GM19099 (cell line): ENCODE results near the gene SPTLC1.
A peak's percentile ranks its signal among the peaks of the same experiment; 100 is the strongest.

Experiments used
- POLR2A ChIP-seq: IDR thresholded peaks from 3 replicates; pipeline ENCODE4 v1.6.1; 2011; ENCODE audit warnings: low read depth; ENCODE audit not compliant: insufficient read length; ENCODE audit errors: extremely low read depth

Gene SPTLC1, protein sequence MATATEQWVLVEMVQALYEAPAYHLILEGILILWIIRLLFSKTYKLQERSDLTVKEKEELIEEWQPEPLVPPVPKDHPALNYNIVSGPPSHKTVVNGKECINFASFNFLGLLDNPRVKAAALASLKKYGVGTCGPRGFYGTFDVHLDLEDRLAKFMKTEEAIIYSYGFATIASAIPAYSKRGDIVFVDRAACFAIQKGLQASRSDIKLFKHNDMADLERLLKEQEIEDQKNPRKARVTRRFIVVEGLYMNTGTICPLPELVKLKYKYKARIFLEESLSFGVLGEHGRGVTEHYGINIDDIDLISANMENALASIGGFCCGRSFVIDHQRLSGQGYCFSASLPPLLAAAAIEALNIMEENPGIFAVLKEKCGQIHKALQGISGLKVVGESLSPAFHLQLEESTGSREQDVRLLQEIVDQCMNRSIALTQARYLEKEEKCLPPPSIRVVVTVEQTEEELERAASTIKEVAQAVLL

GRCh38 chr9:92115071-92115858 lies at the start of gene SPTLC1:
Gene SPTLC1 (minus strand): TSS chr9:92115413. CDS start chr9:92115370, 43 bp downstream.
- TF ChIP-seq POLR2A, result peak; percentile 93

- TF ChIP-seq POLR2A, result no peak
Measured at GRCh38 chr9:92164975-92165374, 49.8 kb upstream of the SPTLC1 start.

- TF ChIP-seq POLR2A, result no peak
Measured at GRCh38 chr9:92164490-92164889, 49.3 kb upstream of the SPTLC1 start.

- no peak for TF ChIP-seq POLR2A
Measured at GRCh38 chr9:92163276-92163675, 48.1 kb upstream of the SPTLC1 start.

GRCh38 chr9:92160786-92161185 lies 45.6 kb upstream of the SPTLC1 start:
- TF ChIP-seq POLR2A, result no peak

DNA sequence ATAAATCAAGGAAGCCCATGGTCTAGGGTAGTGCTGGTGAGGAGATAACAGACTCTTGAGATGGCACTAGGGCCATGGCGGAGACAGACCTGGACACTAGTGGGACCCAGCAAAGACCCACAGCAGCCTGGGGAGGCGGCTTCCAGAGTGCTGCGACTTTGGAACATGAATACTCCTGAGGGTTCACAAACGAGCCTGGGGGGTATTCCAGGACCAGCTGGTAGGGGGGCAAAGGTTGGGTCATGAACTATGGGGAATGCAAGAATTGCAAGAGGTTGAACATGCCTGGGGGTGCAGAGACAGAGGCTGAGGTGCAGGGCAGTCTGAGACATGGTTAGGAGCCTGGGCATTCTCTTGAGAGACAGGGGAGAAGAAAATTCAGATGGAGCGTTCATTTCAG lies 43.8 kb upstream of the SPTLC1 start:
- no peak for TF ChIP-seq POLR2A

DNA sequence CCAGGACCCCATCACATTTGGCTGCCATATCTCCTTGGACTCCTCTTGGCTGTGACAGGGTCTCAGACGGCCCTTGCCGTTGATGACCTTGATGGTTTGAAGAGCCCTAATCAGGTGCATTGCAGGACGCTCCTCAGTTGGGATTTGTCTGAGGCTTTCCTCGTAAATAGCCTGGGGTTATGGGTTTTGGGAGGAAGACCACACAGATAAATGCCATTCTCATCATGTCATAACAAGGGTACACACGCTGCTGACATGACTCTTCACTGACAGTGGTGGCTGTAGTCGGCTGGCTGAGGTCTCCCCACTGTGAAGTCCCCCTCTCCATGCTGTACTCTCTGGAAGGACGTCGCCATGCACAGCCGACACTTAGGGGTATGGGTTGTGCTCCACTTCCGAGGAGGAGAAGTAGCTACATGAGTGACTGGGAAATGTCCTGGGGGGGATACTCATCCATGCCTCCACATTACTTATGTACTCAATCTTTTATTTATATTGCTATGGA lies 42.9 kb upstream of the SPTLC1 start:
- TF ChIP-seq POLR2A, result no peak

GRCh38 chr9:92155221-92155620 lies 40.0 kb upstream of the SPTLC1 start:
- no peak for TF ChIP-seq POLR2A

- TF ChIP-seq POLR2A, result no peak
Measured at GRCh38 chr9:92151691-92152393, 36.6 kb upstream of the SPTLC1 start.

DNA sequence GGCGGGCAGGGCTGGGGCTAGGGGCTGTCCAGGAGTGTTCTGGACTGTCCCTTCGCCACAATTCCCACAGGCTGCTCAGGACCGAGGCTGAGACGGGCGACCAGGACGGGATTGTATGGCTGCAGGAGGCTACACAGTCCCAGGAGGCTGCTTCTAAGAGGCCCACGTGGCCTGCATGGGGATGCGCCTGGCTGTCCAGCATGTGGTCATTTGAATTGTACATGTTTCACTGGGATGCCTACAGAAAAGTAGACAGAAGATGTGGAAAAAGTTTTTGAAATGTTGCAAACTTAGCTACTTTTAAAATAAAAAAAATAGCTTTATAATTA lies 32.6 kb upstream of the SPTLC1 start:
- TF ChIP-seq POLR2A, result no peak

DNA sequence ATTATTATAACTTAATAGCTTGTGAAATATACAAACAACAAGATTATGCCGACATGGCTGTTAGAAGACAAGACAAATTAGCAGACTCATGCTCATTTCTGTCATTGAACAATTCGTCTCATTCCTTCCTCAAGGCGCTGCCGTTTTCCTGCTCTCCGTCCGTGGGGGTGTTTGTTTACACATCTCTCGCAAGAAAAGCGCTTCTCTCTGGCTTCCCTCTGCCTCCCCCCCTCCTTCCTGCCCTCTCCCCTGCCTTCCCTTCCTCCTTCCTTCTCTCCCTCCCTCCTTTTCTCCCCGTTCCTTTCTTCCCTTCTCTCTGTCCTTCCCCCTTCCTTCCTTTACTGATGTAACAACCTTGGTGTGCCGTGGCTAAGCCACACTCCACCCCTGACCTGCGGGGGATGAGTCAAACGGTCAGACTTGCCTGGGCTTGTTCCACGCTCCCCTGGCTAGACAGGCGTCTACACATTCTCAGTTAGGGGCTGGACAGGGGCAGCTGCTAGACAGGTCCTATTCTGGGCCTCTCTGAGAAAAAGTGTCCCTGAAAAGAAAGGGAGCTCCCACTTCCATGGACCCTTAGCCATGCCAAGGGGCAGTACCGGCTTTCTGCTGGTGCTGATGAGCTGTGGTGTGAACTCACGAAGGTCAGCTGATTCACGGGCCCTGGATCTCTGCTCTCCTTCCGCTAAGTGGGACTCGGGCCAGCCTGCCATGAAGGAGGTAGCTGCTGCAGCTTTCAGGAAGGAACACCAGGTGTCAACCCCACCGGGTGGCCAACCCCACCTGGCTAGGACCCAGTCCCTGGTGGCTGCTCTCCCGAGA lies 32.0 kb upstream of the SPTLC1 start:
- TF ChIP-seq POLR2A, result peak; percentile 22

- no peak for TF ChIP-seq POLR2A
Measured at GRCh38 chr9:92146610-92147009, 31.4 kb upstream of the SPTLC1 start.

GRCh38 chr9:92142329-92142728 lies 27.1 kb upstream of the SPTLC1 start:
- no peak for TF ChIP-seq POLR2A

DNA sequence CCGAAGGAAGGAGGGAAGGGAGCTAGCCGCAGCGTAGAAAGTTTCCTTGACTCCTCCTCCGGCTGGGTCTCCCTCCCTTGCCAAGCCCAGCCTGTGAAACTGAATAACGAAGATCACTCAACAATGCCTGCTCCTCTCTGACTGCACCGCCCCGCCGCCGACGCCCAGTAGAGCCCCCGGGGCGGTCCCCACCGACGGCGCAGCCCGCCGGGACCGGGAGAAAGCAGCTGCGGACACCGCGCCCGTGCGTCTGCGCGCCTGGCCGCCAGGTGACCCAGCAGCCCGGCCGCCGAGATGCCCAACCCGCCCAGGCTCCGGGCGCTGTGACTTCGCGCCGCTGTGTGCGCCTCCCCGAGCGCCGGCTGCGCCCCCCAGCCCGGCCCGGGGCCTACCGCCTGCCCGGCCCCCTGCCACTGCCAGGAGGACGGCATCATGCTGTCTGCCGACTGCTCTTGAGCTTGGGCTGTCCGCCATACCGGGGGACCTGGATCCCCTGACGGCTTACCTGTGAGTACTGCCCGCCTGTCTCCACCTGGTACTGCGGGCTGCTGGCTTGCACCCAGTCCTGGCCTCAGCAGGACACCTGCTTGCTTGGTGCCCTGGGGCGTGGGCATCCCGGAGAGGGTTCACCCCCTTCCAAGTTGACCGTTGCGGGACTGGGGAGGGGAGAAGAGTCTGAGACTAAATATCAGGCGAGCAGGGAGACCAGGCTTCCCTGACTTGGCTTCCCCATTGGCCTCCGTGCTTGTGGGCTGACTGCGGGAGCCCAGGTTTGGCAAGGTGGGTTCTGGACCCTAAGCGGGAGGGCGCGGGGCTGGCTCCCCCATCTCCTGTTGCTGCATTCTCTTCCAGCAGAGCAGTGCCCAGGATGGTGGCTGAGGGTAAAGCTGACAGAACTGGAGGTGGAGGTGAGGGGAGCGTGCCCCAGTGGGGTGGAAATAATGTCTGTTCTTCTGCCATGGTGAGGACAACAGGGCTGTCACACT lies 26.2 kb upstream of the SPTLC1 start:
- no peak for TF ChIP-seq POLR2A

GRCh38 chr9:92140754-92141143 lies 25.5 kb upstream of the SPTLC1 start:
- TF ChIP-seq POLR2A, result no peak
